H1 (cell line): ENCODE measurements around the gene TRABD2B. TPM values are rescaled to one million over a fixed set of nuclear protein-coding genes. Genes with fewer than 3 reads are reported as not detected.

ENCODE experiments used
- CTCF ChIA-PET: fragments of 300-600 bp; sonication (Branson Sonifier 250); formaldehyde crosslinking; loops from one replicate; lab custom pipeline; 2021; ENCODE audit not compliant: partially characterized antibody; lab: Charles Lee
- POLR2A ChIA-PET: fragments of 300-600 bp; sonication (Branson Sonifier 250); formaldehyde crosslinking; loops from one replicate; lab custom pipeline; 2021; ENCODE audit warnings: inconsistent platforms; ENCODE audit not compliant: partially characterized antibody; lab: Charles Lee
- DNase-seq, 2 experiments: peaks; one replicate each; pipeline versions ENCODE4 v3.0.0 to v3.0.0-alpha.2; 2010 to 2022; ENCODE audit warnings: low spot score in 2 of 2, low read depth in 1 of 2, mixed read lengths in 1 of 2
- FAIRE-seq: peaks from 2 replicates; lab custom pipeline; 2011; peaks lifted over from hg19 to GRCh38; lab: Jason Lieb, UNC
- H2AFZ ChIP-seq: 2 replicates; pipeline ENCODE4 v1.8.1; 2012; ENCODE audit warnings: low read length, inconsistent platforms
- H2AK5ac ChIP-seq: 2 replicates; pipeline ENCODE4 v1.6.1; 2013; ENCODE audit warnings: low read depth, low read length
- H2BK120ac ChIP-seq: replicated peaks from 2 replicates; pipeline ENCODE3; 2013; ENCODE audit warnings: low read depth, low read length, inconsistent platforms
- H2BK12ac ChIP-seq: 2 replicates; pipeline ENCODE4 v1.6.1; 2013; ENCODE audit warnings: low read depth, low read length
- H2BK15ac ChIP-seq: 2 replicates; pipeline ENCODE4 v1.6.1; 2013; ENCODE audit warnings: low read length
- H2BK20ac ChIP-seq: 2 replicates; pipeline ENCODE4 v1.6.1; 2013; ENCODE audit warnings: low read length
- H2BK5ac ChIP-seq: 2 replicates; pipeline ENCODE4 v1.6.1; 2013; ENCODE audit warnings: low read depth, low read length
- H3K14ac ChIP-seq: 2 replicates; pipeline ENCODE4 v1.6.1; 2013; ENCODE audit warnings: inconsistent platforms; ENCODE audit not compliant: insufficient read length
- H3K18ac ChIP-seq: 2 replicates; pipeline ENCODE4 v1.6.1; 2013; ENCODE audit warnings: low read length; ENCODE audit errors: extremely low read depth
- H3K23ac ChIP-seq: 2 replicates; pipeline ENCODE4 v1.6.1; 2013; ENCODE audit warnings: inconsistent platforms; ENCODE audit not compliant: insufficient read length
- H3K23me2 ChIP-seq: 2 replicates; pipeline ENCODE4 v1.6.1; 2013; ENCODE audit warnings: low read depth, low read length
- H3K27ac ChIP-seq: 2 replicates; pipeline ENCODE4 v1.6.1; 2011; ENCODE audit warnings: low read depth, low read length, inconsistent platforms
- H3K27me3 ChIP-seq, 4 experiments: replicated peaks in 1 of 4; 1 replicate in 1 of 4; 2 replicates in 3 of 4; pipeline versions ENCODE4 v1.6.1 to v1.8.1; 2011 to 2013; ENCODE audit warnings: low read length in 3 of 4, mild to moderate bottlenecking in 3 of 4, inconsistent platforms in 2 of 4, mixed read lengths in 2 of 4, moderate library complexity in 1 of 4; ENCODE audit not compliant: control insufficient read depth in 3 of 4, insufficient read depth in 3 of 4; ENCODE audit errors: extremely low read depth in 1 of 4
- H3K36me3 ChIP-seq, 4 experiments: 2 replicates each; pipeline versions ENCODE4 v1.6.1 to v1.8.1; 2011 to 2013; ENCODE audit warnings: mild to moderate bottlenecking in 4 of 4, low read length in 3 of 4, moderate library complexity in 2 of 4, control low read depth in 1 of 4, inconsistent platforms in 1 of 4; ENCODE audit not compliant: insufficient read depth in 4 of 4, control insufficient read depth in 2 of 4
- H3K4ac ChIP-seq: replicated peaks from 2 replicates; pipeline ENCODE3; 2013; ENCODE audit warnings: low read length, low read depth, mixed read lengths, inconsistent platforms; ENCODE audit not compliant: insufficient read length
- H3K4me1 ChIP-seq, 4 experiments: replicated peaks in 1 of 4; 1 replicate in 1 of 4; 2 replicates in 3 of 4; pipeline versions ENCODE4 v1.6.1 to v1.8.1; 2011 to 2013; ENCODE audit warnings: low read length in 3 of 4, inconsistent platforms in 2 of 4, mixed read lengths in 1 of 4; ENCODE audit not compliant: insufficient read depth in 4 of 4, control insufficient read depth in 3 of 4
- H3K4me2 ChIP-seq, 2 experiments: 2 replicates each; pipeline versions ENCODE4 v1.6.1 to v1.8.1; 2011 to 2013; ENCODE audit warnings: low read depth in 2 of 2, low read length in 2 of 2, control low read depth in 1 of 2, inconsistent platforms in 1 of 2, mild to moderate bottlenecking in 1 of 2; ENCODE audit not compliant: insufficient read depth in 1 of 2
- H3K4me3 ChIP-seq, 4 experiments: fragments of 200-600, 300-600 bp in 1 of 4; sonication (generic), shearing (Covaris generic), sonication (Bioruptor Twin) in 1 of 4; 2 replicates each; pipeline versions ENCODE4 v1.5.1 to v1.8.1; 2011 to 2016; ENCODE audit warnings: low read length in 4 of 4, low read depth in 3 of 4, control low read depth in 2 of 4, inconsistent platforms in 2 of 4, mild to moderate bottlenecking in 2 of 4, mixed read lengths in 1 of 4, moderate library complexity in 1 of 4; ENCODE audit not compliant: insufficient read depth in 2 of 4; ENCODE audit errors: extremely low read depth in 1 of 4
- H3K56ac ChIP-seq: replicated peaks from 2 replicates; pipeline ENCODE3; 2013; ENCODE audit warnings: low read depth, mild to moderate bottlenecking, mixed read lengths, low read length, inconsistent platforms; ENCODE audit not compliant: insufficient read length
- H3K79me1 ChIP-seq: 2 replicates; pipeline ENCODE4 v1.6.1; 2013; ENCODE audit warnings: low read depth, low read length, control low read depth
- H3K79me2 ChIP-seq, 2 experiments: 2 replicates each; pipeline versions ENCODE4 v1.6.1 to v1.8.1; 2012 to 2013; ENCODE audit warnings: low read length in 2 of 2, mild to moderate bottlenecking in 2 of 2, inconsistent platforms in 1 of 2; ENCODE audit not compliant: insufficient read depth in 2 of 2, control insufficient read depth in 1 of 2
- H3K9ac ChIP-seq, 4 experiments: replicated peaks in 1 of 4; 1 replicate in 1 of 4; 2 replicates in 3 of 4; pipeline versions ENCODE4 v1.6.1 to v1.8.1; 2011 to 2013; ENCODE audit warnings: low read depth in 3 of 4, low read length in 3 of 4, control low read depth in 2 of 4, mild to moderate bottlenecking in 2 of 4, moderate library complexity in 2 of 4, inconsistent platforms in 1 of 4; ENCODE audit errors: extremely low read depth in 1 of 4
- H3K9me3 ChIP-seq, 2 experiments: 2 replicates each; pipeline versions ENCODE4 v1.6.1 to v1.8.1; 2012 to 2013; ENCODE audit warnings: mild to moderate bottlenecking in 2 of 2, moderate library complexity in 2 of 2, control low read depth in 1 of 2, inconsistent platforms in 1 of 2, low read depth in 1 of 2, low read length in 1 of 2, mixed read lengths in 1 of 2; ENCODE audit not compliant: insufficient read depth in 2 of 2
- H4K20me1 ChIP-seq, 2 experiments: replicated peaks in 1 of 2; 2 replicates each; pipeline versions ENCODE3 to v1.8.1; 2011 to 2013; ENCODE audit warnings: inconsistent platforms in 2 of 2, low read length in 2 of 2, mild to moderate bottlenecking in 1 of 2; ENCODE audit not compliant: insufficient read depth in 2 of 2, control insufficient read depth in 1 of 2
- H4K5ac ChIP-seq: 2 replicates; pipeline ENCODE4 v1.6.1; 2013; ENCODE audit warnings: low read length, low read depth, mixed read lengths, inconsistent platforms; ENCODE audit not compliant: insufficient read length
- H4K8ac ChIP-seq: 2 replicates; pipeline ENCODE4 v1.8.0; 2013; ENCODE audit warnings: mild to moderate bottlenecking, moderate library complexity, low read length, inconsistent platforms; ENCODE audit not compliant: insufficient read depth; ENCODE audit errors: extremely low read depth
- H4K91ac ChIP-seq: replicated peaks from 2 replicates; pipeline ENCODE3; 2013; ENCODE audit warnings: low read length, mixed read lengths, inconsistent platforms; ENCODE audit not compliant: insufficient read length
- RNF2 ChIP-seq: fragments of 200-900, 300-1000 bp; sonication (generic); IDR thresholded peaks from 2 replicates; pipeline ENCODE4 v1.7.1; 2016; ENCODE audit warnings: borderline replicate concordance, low read depth, mild to moderate bottlenecking, antibody characterized with exemption, low read length; ENCODE audit not compliant: poor library complexity, severe bottlenecking; ENCODE audit errors: missing control alignments
- SP1 ChIP-seq: IDR thresholded peaks from 2 replicates; pipeline ENCODE4 v1.6.1; 2011; ENCODE audit warnings: low read depth, low read length
- WGBS, 2 experiments: shearing (Covaris generic) in 1 of 2; methylation state at CpG; one replicate each; pipeline versions ENCODE4 v1.1.6 to v1.1.7; 2013 to 2015; ENCODE audit warnings: low lambda C conversion rate in 2 of 2, mixed read lengths in 2 of 2, inconsistent platforms in 1 of 2, low coverage in 1 of 2, missing lambda C conversion rate in 1 of 2; ENCODE audit not compliant: insufficient replicate concordance in 2 of 2, insufficient coverage in 1 of 2, insufficient read length in 1 of 2; ENCODE audit errors: extremely low coverage in 1 of 2, missing lambda C conversion rate in 1 of 2; 5-methylcytosine and 5-hydroxymethylcytosine counted together
- polyA plus RNA-seq, 7 experiments: library from polyadenylated mRNA; depleted of rRNA in 3 of 7; stranded (reverse) in 5 of 7; unstranded in 2 of 7; fragments of >200 nt in 5 of 7; fragments of 200-250 nt in 2 of 7; gene quantifications; 1 replicate in 5 of 7; 2 replicates in 1 of 7; 4 replicates in 1 of 7; pipeline versions ENCODE4 v1.2.1 to v1.2.3, GENCODE V29; 2011 to 2013; ENCODE audit warnings: missing spikeins in 2 of 7, mixed read lengths in 2 of 7
- total RNA-seq: library from RNA; stranded (reverse); fragmentation: NEBNext Ultra II Directional; extraction: Animal tissue kit (Norgen Biotek cat#: 25700); gene quantifications from 2 replicates; pipeline ENCODE4 v1.2.1, GENCODE V29; 2021
- TF ChIP-seq, protein P1 (sequence below): IDR thresholded peaks from 2 replicates; pipeline ENCODE4 v1.6.1; 2011; ENCODE audit warnings: low read length, improper control_type of control experiment

The TRABD2B gene
- total and polyA plus RNA-seq, 2 of the 8 experiments (the other 6 are each of a cell fraction or from before 2014, with no cell fraction given): 0.95 to 3.4 TPM

- no peak for FAIRE-seq
- Histone ChIP-seq H4K20me1 (no peaks in the 10 kb centered on the region), H3K14ac (no peak overlapping the region), H3K9me3 (no peaks in the 10 kb centered on the region), H2AK5ac (no peak overlapping the region), H3K56ac (no peak overlapping the region), H3K4me3 (no peak overlapping the region), H2BK120ac (no peak overlapping the region), H3K23me2 (no peaks in the 10 kb centered on the region), H4K8ac (peak overlapping the region; percentile 43; the same call in 1 of the 2 replicates), H4K91ac (no peak overlapping the region), H3K9ac (no peak overlapping the region), H3K18ac (no peak overlapping the region), H2AFZ (no peak overlapping the region), H2BK5ac (no peak overlapping the region), H2BK20ac (no peak overlapping the region), H3K4ac (no peak overlapping the region), H3K23ac (no peak overlapping the region), H2BK15ac (no peak overlapping the region), H3K27me3 (no peaks in the 10 kb centered on the region; a peak in 1 of 7 replicates), H4K5ac (no peak overlapping the region), H3K27ac (no peak overlapping the region), H3K36me3 (no peaks in the 10 kb centered on the region), H3K4me2 (no peak overlapping the region), H3K4me1 (no peaks in the 10 kb centered on the region), H2BK12ac (no peak overlapping the region), H3K79me1 (no peaks in the 10 kb centered on the region), H3K79me2 (no peaks in the 10 kb centered on the region)
- ChIA-PET CTCF (interaction anchor here (0.5 to 6.9 kb wide), 11 partner anchors 10 to 333 kb away, joined by 3 to 68 read pairs (median 4); no protein-coding TSS in a partner anchor), POLR2A (no interaction called here)
- DNase-seq: no peak
- no peak for TF ChIP-seq SP1
- TF ChIP-seq, protein P1, sequence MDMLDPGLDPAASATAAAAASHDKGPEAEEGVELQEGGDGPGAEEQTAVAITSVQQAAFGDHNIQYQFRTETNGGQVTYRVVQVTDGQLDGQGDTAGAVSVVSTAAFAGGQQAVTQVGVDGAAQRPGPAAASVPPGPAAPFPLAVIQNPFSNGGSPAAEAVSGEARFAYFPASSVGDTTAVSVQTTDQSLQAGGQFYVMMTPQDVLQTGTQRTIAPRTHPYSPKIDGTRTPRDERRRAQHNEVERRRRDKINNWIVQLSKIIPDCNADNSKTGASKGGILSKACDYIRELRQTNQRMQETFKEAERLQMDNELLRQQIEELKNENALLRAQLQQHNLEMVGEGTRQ: no peak
- no peak for TF ChIP-seq RNF2
- 86% methylated on average over 9 of the region's 9 CpGs; no CpG with 5 or more reads in 1 of the 2 experiments for WGBS, 2 experiments
Measured at GRCh38 chr1:47764461-47765046, 232.6 kb downstream of the TRABD2B start.
